Stimulated activated CD8-positive, alpha-beta memory T cell treated with anti-CD3 and anti-CD28 coated beads, Interleukin-4, amount 100 ng/mL, for 1 hour (primary cell): Measurements from ENCODE around the gene ZBTB7C.

Experiments
- DNase-seq, 2 donors: peaks; one replicate each; pipeline ENCODE4 v3.0.0-alpha.2; 2020; ENCODE audit warnings: low read depth in 2 of 2, low spot score in 1 of 2

ZBTB7C gene

DNA sequence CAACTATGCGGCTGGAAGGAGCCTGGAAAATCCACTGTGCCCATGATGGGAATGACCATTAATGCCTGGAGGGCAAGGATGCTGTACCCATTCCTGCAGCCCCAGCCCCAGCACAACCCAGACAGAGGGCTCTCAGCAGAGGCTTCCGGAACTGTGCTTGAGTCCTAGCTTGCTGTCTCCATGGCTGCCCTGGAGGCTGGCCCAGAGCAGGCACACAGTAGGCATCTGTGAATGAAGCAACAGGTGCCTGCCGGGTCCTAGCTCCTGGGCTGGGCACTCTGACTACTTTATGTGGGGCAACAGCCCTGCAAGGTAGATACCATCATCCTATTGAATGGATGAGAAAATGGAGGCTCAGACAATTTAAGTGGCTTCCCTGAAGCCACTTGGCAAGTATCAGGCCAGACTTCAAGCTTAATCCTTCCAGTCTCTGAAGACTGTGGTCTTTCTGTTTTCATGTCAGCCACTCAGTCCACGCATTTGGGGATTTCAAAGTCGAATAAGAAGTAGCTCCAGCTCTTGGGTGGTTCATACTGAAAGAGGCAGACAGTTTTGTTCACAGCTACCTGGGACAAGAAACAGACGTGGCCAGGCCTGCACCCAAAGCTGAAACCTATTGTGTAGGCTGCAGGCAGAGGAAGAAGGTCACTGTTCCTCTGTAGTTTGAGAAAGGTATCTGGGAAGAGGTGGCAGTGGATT, 237.5 kb downstream of the ZBTB7C start:
- DNase-seq: no peak

DNA sequence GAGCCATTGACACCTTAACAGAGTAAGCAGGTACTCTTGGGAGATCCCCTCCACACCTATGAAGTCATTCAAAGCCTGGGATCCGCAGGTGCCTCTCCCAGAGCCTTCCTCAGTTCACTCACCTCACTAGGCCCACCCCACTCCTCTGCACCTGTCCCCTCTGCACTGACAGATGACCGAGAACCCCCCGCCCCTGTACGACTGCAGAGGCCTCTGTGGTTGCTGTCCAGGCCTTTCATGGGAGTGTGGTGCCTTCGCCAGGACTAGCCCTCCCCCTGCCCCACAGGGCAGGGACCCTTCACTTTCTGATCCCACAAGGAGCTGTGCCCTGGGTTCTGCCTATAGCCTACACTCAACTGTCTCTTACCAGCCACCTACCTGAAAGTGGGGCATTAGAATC, 238.5 kb downstream of the ZBTB7C start:
- DNase-seq: no peak

DNA sequence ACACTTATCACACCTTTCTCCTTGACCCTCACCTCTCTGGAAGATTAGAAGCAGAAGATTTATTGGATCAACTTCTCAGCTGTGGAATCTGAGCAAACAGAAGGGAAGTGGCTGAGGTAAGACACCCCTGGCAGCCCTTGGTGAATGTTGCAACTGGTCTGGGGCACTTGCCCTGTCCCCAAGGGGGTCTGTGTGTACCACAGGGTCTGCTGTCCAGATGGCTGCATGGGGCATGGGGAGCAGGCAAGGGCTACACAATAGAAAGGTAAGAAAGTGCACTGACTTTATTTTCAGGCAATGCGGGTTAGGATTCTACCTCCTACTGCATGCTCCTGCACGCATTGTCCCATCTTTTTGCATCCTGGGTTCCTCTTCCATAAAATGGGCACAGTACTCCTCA, 240.3 kb downstream of the ZBTB7C start:
- DNase-seq: no peak

DNA sequence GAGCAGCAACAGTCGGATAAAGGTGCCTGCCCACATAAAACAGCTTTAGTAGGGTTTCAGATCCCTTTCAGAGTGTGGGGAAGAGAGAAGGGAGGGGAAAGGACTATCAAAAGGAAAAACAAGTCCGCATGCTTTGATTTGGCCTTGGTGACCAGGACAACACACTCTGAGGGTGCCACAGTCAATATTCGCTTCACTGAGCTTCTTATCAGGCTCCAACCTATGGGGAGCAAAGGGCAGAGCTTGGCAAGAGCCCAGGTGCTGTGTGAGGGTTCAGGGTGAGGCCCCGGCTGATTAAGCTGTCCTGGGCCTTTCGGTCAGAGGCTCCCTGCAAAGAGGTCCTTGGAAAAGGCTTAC, 241.3 kb downstream of the ZBTB7C start:
- no peak for DNase-seq

DNA sequence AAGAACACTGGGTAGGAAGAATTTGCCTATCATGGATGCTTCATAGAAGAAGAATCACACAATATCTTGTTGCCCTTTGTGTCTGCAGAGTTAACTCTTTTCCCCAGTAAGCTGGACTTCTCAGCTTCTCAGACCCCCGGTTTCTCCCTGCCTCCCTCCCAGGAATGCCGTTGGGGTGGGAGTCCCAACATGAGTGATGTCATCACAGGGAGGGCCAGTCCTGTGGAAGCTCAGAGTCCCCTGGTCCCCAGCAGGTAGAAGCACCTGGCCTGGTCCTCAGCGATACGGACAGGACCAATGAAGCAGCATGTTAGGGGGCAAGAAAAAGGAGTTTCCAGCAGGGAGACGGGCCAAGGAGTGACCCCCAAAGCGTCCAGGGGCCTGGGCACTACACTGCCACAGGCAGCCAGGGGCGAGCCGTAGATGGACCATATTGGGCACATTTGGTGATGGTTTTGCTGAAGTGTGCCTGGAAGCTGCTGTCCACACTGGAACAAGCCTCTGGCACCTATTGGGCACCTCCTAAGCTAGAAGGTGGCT, 242.8 kb downstream of the ZBTB7C start:
- DNase-seq: no peak

DNA sequence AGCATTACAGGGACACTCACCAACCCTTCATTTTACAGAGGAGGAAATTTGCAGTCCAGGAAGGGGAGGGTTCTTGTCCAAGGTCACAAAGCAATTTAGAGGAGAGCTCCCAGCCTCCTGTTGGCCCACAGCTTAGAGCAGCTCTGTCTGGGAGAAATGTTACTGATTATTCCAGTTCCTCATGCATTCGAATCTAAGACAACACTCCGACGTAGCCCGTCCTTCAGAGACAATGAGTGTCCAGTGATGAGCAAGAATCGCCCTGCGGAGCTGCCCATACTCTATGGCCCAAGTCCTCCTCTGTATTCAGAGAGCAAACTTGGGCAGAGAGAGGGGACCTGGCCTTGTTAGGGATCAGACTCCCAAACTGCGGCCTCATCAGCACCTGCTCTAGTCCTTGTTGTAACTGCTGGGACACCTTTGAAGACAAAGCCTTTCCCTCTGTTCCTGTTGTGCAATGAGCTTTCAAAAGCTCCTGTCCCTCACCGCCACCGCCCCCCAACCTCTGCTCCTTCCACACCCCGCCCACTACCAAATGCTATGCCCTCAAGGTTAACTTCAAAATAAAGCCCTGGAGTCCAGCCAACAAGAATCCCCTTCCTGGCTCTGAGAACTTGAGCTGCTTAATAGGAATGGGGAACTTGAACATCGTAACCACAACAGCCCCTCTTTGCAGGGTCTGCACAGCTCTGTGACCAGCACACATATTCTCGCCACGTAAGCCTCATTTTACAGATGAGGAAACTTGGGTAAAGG, 243.9 kb downstream of the ZBTB7C start:
- DNase-seq: no peak

DNA sequence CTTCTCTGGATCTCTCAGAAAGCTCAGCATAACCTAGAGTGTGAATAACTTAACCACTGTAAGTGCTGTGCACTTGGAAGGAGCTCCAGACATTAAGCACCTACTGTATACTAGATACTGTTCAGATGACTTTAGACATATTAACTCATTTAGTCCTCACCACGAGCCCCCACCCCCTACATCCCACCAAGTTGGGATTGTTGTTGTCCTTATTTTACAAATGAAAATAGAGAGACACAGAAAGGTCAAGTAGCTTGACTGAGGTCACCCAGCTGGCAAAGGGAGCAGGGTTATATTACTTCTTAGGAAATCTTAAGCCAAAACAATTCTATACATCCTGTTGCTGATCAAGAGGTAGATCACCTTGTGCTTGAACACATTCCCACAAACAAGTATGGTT, 244.5 kb downstream of the ZBTB7C start:
- no peak for DNase-seq

DNA sequence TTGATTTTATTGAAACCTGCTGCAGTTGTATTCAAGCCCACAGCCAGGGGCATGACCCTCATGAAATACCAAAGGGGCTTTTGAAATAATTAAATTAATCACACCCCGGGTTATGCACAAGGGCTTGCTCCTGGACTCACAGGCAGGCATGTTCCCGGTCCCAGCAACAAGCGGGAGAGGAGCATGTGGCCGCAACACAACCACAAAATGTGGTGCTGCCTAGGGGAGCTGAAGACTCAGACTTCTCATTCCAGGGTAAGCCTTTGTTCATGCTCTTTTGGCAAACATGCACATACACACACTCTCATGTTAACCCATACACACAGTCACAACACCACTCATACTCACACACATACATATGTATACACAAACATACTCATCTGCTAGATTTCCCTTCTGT, 245.1 kb downstream of the ZBTB7C start:
- no peak for DNase-seq

DNA sequence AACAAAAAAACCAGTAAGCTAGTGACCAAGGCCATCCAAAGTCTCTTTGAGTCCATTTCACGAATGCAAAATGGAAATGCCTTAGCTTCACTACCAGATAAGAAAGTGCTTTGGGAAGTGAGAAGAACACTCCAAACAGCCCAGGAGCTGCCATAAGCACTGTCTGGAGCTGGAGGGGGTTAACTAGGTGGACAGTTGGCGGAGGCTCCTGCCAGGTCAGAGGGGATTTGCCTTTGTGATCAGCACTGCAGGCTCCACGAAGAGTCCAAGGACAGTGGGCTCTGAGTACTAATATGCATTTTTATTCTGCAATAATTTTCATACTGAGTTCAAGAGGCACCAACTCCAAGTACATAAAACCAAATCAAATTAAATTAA, 245.5 kb downstream of the ZBTB7C start:
- no peak for DNase-seq

DNA sequence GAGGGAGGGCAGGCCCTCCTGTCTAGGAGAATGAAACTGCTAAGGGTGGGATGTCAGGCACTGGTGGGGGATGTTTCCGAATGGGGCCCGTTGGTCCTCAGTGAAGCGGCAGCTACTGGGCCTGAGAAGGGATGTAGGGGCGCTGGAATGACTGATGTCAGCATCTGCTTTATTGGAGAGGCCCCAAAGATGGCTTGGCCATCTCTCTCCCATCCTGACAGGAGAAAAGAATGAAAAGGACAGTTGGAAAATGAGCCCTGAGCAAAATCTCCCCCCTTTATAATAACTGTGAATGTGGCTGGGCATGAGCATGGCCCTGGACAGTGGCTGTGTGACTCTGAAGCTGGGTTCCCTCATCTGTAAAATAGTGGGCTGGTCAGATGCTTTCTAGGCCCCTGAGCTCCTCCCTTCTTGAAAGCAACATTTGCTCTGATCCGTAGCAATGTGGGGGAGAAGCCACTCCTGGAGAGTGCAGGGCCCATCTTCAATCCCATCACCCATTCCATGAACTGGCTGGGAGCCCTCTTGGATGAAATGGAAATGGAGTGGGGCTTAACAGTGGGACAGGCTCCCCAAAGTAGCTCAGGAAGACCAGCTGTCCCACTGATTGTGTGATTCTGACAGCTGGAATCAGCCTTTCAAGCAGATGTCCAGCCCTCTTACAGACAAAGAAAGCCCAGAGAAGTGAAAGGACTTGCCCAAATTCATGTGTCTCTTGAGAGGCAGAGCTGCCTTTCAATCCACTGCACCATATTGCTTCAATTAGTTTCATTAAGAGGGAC, 246.0 kb downstream of the ZBTB7C start:
- no peak for DNase-seq

DNA sequence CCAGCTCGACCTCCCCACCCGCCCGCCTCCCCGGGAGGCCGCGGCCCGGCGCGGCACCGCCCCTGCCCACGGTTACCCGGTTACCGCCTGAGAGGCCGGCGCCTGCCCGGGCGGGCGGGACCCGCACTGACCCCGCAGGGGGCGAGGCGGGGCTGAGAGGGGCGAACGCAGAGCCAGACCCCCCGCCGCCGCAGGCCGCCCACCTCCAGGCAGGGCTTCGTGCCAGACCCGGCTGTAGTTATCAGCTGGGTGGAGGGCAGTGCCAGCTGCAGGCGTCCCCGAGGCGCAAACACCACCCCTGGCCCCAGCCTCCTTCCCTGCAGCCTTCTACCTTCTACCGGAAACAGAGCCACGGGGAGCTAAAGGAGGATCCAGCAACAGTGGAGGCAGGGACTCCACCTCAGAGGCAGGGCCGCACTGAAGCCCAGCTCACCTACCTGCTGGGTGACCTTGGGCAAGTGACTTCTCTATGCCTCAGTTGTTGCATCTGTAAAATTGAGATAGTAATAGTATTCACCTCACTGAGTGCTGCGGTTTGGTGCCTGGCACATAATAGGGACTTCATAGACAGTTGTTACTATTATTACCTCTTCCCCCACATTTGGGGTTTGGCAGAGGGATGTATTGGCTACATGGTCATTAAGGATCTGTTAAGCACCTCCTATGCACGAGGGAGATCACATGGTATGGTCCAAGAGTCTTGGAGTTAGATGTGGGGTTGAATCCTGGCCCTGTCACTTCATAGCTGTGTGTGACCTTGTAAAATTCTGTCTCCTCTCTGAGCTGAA, 247.1 kb downstream of the ZBTB7C start:
- no peak for DNase-seq

DNA sequence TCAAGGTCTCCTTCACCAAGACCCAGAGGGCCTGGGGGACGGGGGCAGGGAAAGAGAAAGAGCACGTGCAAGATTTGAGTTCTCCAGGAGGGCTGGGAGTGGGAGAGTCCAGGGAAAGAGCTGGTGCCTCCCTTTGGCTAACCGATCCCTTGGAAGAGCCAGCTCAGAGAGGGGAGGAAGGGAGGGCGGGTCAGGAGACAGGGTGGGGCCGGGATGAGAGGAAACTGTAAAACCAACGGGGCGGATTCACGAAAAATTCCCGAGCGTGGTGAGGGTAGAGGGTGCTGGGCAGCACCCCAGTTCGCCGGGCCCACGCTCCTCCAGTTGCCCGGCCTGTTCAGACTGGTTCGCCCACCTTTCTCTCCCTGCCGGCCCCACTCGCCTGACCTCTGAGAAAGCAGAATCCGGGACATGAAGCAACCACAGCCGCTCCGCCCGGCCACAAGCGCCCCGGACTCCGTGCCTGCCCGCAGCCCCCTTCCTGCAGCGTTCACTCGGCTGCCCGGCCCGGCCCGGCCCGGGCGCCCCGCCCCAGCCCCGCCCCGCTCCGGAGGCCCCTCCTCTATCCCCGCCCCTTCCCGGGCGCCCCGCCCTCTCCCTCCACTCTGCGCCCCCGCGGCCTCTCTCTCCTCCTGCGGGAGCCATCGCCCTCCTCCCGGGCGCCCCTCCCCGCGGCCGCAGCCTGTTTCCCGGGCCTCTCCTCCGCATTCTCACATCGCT, 247.8 kb downstream of the ZBTB7C start:
- peak; percentile 8 to 39 for DNase-seq

DNA sequence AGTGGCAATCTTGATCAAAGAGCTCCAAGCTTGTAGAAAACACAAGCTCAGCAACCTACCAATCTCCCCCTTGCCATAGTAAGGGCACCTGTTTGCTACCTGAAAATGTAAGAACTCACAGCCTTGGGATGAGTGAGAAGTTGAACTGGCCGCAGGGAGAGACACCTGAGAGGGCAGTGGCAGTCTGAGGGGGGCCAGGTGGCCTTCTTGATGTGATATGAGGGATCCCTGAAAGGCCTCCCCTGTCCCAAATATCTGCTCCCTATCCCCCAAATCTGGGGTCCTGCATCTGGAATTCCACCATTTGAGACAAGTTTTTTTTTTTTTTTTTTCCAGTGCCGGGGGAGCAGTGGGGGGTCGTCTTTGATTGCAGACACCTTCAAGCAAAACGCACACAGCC, 248.6 kb downstream of the ZBTB7C start:
- DNase-seq: no peak

DNA sequence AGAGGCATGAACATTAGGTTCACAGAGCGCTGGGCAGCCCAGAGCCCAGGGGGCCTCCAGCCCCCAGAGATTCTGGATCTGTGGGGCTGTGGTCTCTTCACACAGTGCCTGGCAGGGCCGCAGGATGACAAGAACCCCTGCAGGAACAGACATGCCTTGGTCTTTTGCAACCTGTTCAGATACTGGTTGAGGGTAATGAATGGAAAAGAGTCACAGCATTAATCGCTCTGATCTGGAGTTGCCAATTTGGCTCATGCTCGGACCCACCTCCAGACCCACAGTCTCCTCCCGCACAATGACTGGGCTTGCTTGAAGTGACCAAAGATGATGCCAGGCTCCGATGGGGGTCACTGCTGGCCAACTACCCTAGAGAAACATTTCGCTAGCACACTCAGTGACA, 249.4 kb downstream of the ZBTB7C start:
- no peak for DNase-seq

DNA sequence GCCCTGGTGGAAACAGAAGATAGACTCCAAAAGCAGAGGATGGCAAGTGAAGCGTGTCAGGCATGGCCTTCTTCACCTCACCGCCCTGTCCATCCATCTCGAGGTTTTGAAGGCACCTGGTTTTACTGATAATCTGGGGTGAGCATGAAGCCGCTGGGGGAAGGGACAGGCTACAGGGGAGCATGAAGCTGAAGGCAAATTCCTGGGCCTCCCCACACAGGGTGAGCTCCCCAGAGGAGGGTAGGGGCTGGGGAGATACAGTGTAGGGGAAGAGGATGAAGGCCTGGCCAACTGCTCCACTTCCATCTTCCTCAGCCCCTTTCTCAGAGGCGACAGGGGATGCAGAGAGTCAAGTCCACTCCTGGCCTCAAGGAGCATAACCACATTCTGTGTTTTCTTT, 250.5 kb downstream of the ZBTB7C start:
- no peak for DNase-seq

DNA sequence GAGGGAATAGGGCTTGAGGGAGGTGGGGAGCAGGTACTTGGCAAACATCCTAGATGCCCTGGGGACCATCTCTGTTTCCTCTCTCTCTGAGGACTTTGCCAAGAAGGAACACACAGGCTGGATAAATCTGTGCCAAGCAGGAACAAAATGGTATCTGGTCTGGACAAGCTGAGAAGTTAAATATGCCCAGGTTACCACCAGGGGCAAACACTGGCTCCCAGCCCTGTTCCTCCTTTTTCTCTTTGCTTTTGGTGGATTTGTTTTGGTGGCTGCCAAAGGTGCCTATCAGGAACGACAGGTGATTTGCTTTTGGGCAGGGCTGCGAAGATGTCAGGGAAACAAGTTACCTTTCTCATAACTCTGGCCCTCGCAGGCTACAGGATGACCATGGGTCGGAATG, 251.2 kb downstream of the ZBTB7C start:
- DNase-seq: no peak

DNA sequence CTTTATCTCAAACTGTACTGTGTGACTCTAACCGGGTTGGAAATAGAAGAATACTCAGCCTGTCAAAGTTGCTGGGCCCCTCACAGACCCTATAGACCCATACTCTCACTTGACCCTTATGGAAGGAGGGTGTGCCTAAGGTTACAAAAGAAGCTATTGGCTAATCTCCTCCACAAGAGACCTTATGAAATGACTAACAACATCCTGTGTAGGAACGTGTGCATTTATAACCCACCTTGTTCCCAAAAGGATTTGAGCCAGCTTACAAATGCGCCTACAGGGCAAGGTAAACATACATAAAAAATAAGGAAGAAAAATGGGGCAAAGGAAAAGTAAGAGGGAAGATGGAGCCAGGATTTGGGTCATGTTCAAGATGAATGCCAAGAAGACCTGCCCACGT, 253.3 kb downstream of the ZBTB7C start:
- no peak for DNase-seq

DNA sequence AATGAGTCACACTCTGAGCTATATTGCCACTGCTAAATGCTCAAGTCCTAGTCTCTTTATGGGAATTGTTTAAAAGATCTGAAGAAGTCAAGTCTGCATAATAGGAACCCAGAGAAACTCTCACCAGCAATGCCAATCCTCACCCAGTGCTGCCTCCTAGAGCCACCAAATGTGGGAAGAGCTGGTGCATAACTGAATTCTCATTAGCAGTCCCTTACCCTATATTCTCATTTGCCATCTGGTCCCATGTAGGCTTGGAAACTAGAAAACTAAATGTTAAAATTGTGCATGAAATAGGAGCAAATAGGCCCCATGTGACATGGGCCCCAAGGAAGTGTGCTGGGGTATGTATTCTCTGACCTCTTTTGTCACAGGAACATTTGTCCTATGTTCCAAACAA, 254.4 kb downstream of the ZBTB7C start:
- DNase-seq: no peak

DNA sequence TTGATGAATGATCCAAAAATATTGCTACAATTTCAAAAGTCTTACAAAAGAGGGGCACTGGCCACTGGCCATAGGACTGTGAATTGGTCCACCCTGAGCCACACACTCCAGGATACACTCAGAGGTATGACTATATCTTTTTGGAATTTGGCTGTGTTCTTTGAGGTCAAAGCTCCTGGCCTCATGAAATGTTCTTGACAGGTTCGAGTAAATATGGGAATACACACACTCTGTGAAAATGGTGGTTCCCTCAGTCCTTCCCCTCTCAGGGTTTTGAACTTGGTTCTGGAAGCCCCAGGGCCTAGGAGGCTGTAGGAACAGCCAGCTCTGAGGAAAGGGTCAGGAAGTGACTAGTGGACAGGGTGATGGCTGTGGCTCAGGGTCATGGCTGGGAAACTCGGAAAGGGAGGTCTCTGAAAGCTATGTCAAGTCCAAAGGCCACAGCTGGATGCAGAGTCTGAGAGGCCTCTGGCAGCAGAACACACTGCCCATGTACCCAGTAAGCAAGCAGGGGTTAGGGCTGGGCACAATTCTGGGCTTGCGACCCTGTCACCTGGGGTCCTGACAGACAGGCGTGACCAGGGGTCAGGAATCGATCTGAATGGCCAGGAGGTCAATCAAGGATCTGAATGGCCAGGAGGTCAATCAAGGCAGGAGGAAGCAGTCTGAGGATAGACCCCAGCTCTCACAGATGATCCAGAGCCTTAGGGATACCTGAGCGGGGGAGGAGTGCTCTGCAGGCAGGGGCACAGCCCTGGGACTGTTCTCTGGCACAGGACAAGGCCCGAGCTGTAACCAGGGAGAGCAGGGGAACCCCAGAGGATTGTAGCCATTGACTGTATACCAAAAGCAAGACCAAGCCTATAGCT, 255.3 kb downstream of the ZBTB7C start:
- no peak for DNase-seq

DNA sequence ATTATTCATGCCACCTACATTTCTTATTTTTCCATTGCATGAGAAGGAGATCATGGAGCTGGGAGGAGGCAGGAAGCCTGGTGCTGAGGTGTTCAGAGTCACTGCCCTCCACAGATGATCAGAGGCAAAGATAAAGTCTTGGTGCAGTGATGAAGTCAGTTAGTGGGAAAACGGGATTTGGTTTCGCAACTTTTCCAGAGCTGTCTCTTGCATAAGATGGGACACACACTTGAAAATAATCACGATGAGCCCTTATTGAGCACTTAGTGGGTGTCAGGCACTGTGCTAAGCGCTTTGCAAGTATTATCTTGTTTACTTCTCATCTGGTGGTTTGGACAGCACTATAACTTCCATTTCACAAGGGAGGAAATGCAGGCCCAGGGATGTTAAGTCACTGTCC, 256.6 kb downstream of the ZBTB7C start:
- DNase-seq: no peak
